ENCODE measurements around the gene PSMC3.

GRCh38 chr11:47375546-47376085 lies 50.6 kb downstream of the PSMC3 start:
- no peak for TF ChIP-seq CTCF (IDR thresholded peaks at IDR 0.05; ENCODE audit: poor library complexity)
- TF ChIP-seq EZH2phosphoT487 (IDR thresholded peaks at IDR 0.05; ENCODE audit: low read depth, severe bottlenecking, unreplicated experiment): no peak
